ENCODE data around the gene PSD4.

The PSD4 gene

GRCh38 chr2:113196839-113197238, 23.1 kb downstream of the PSD4 start:
- Histone ChIP-seq H3K9ac (ENCODE audit: low read depth, low read length) (no peak overlapping the region), H3K9me3 (ENCODE audit: control insufficient read depth, insufficient read depth, low read length) (no peaks in the 10 kb centered on the region), H3K4me1 (ENCODE audit: control insufficient read depth, insufficient read depth, low read length) (no peaks in the 10 kb centered on the region), H3K27me3 (ENCODE audit: control insufficient read depth, insufficient read depth, low read length) (peaks cover 10% of the 10 kb centered on the region), H3K4me3 (ENCODE audit: low read depth, low read length) (no peak overlapping the region), H3K27ac (ENCODE audit: low read depth, low read length) (no peak overlapping the region), H3K36me3 (ENCODE audit: control insufficient read depth, insufficient read depth, low read length) (no peaks in the 10 kb centered on the region)

GRCh38 chr2:113197347-113198047, 23.7 kb downstream of the PSD4 start:
- Histone ChIP-seq H3K4me1 (ENCODE audit: control insufficient read depth, insufficient read depth, low read length) (no peaks in the 10 kb centered on the region), H3K9me3 (ENCODE audit: control insufficient read depth, insufficient read depth, low read length) (no peaks in the 10 kb centered on the region), H3K4me3 (ENCODE audit: low read depth, low read length) (no peak overlapping the region), H3K9ac (ENCODE audit: low read depth, low read length) (no peak overlapping the region), H3K36me3 (ENCODE audit: control insufficient read depth, insufficient read depth, low read length) (no peaks in the 10 kb centered on the region), H3K27me3 (ENCODE audit: control insufficient read depth, insufficient read depth, low read length) (peaks cover 10% of the 10 kb centered on the region), H3K27ac (ENCODE audit: low read depth, low read length) (no peak overlapping the region)

- Histone ChIP-seq H3K4me1 (ENCODE audit: control insufficient read depth, insufficient read depth, low read length) (no peaks in the 10 kb centered on the region), H3K9me3 (ENCODE audit: control insufficient read depth, insufficient read depth, low read length) (no peaks in the 10 kb centered on the region), H3K9ac (ENCODE audit: low read depth, low read length) (no peak overlapping the region), H3K27ac (ENCODE audit: low read depth, low read length) (no peak overlapping the region), H3K4me3 (ENCODE audit: low read depth, low read length) (peak overlapping the region; percentile 87), H3K36me3 (ENCODE audit: control insufficient read depth, insufficient read depth, low read length) (no peaks in the 10 kb centered on the region), H3K27me3 (ENCODE audit: control insufficient read depth, insufficient read depth, low read length) (peaks cover 10% of the 10 kb centered on the region)
These were observed 24.4 kb downstream of the PSD4 start for GRCh38 chr2:113198048-113198789.

- Histone ChIP-seq H3K4me3 (ENCODE audit: low read depth, low read length) (peak overlapping the region; percentile 87), H3K27me3 (ENCODE audit: control insufficient read depth, insufficient read depth, low read length) (peaks cover 10% of the 10 kb centered on the region), H3K9me3 (ENCODE audit: control insufficient read depth, insufficient read depth, low read length) (no peaks in the 10 kb centered on the region), H3K9ac (ENCODE audit: low read depth, low read length) (peak overlapping the region; percentile 42; the same call in 1 of the 2 replicates), H3K27ac (ENCODE audit: low read depth, low read length) (peak overlapping the region; percentile 28), H3K36me3 (ENCODE audit: control insufficient read depth, insufficient read depth, low read length) (no peaks in the 10 kb centered on the region), H3K4me1 (ENCODE audit: control insufficient read depth, insufficient read depth, low read length) (peaks cover under 1% of the 10 kb centered on the region; the same call in 1 of the 2 replicates)
These were observed 25.2 kb downstream of the PSD4 start for GRCh38 chr2:113198790-113199612.

- Histone ChIP-seq H3K9ac (ENCODE audit: low read depth, low read length) (no peak overlapping the region), H3K9me3 (ENCODE audit: control insufficient read depth, insufficient read depth, low read length) (no peaks in the 10 kb centered on the region), H3K27me3 (ENCODE audit: control insufficient read depth, insufficient read depth, low read length) (peaks cover 10% of the 10 kb centered on the region), H3K27ac (ENCODE audit: low read depth, low read length) (no peak overlapping the region), H3K4me3 (ENCODE audit: low read depth, low read length) (no peak overlapping the region), H3K36me3 (ENCODE audit: control insufficient read depth, insufficient read depth, low read length) (no peaks in the 10 kb centered on the region), H3K4me1 (ENCODE audit: control insufficient read depth, insufficient read depth, low read length) (peaks cover 3% of the 10 kb centered on the region; the same call in 1 of the 2 replicates)
These were observed 26.5 kb downstream of the PSD4 start for GRCh38 chr2:113200236-113200635.

- H3K4me1 ChIP-seq (ENCODE audit: control insufficient read depth, insufficient read depth, low read length): peaks cover 3% of the 10 kb centered on the region; the same call in 1 of the 2 replicates
- H3K27me3 ChIP-seq (ENCODE audit: control insufficient read depth, insufficient read depth, low read length): peaks cover 10% of the 10 kb centered on the region
- no peak overlapping the region for H3K4me3 ChIP-seq (ENCODE audit: low read depth, low read length)
- H3K9ac ChIP-seq (ENCODE audit: low read depth, low read length): no peak overlapping the region
- no peaks in the 10 kb centered on the region for H3K9me3 ChIP-seq (ENCODE audit: control insufficient read depth, insufficient read depth, low read length)
- no peak overlapping the region for H3K27ac ChIP-seq (ENCODE audit: low read depth, low read length)
- H3K36me3 ChIP-seq (ENCODE audit: control insufficient read depth, insufficient read depth, low read length): no peaks in the 10 kb centered on the region
These were observed 27.1 kb downstream of the PSD4 start for GRCh38 chr2:113200736-113201490.

GRCh38 chr2:113201496-113202304, 27.9 kb downstream of the PSD4 start:
- peaks cover 3% of the 10 kb centered on the region; the same call in 1 of the 2 replicates for H3K4me1 ChIP-seq (ENCODE audit: control insufficient read depth, insufficient read depth, low read length)
- no peak overlapping the region for H3K9ac ChIP-seq (ENCODE audit: low read depth, low read length)
- peaks cover 10% of the 10 kb centered on the region for H3K27me3 ChIP-seq (ENCODE audit: control insufficient read depth, insufficient read depth, low read length)
- H3K27ac ChIP-seq (ENCODE audit: low read depth, low read length): no peak overlapping the region
- no peaks in the 10 kb centered on the region for H3K9me3 ChIP-seq (ENCODE audit: control insufficient read depth, insufficient read depth, low read length)
- no peaks in the 10 kb centered on the region for H3K36me3 ChIP-seq (ENCODE audit: control insufficient read depth, insufficient read depth, low read length)
- no peak overlapping the region for H3K4me3 ChIP-seq (ENCODE audit: low read depth, low read length)

GRCh38 chr2:113202305-113203216, 28.8 kb downstream of the PSD4 start:
- Histone ChIP-seq H3K27me3 (ENCODE audit: control insufficient read depth, insufficient read depth, low read length) (peaks cover 8% of the 10 kb centered on the region), H3K36me3 (ENCODE audit: control insufficient read depth, insufficient read depth, low read length) (no peaks in the 10 kb centered on the region), H3K9ac (ENCODE audit: low read depth, low read length) (no peak overlapping the region), H3K4me1 (ENCODE audit: control insufficient read depth, insufficient read depth, low read length) (peaks cover 3% of the 10 kb centered on the region; the same call in 1 of the 2 replicates), H3K4me3 (ENCODE audit: low read depth, low read length) (no peak overlapping the region), H3K27ac (ENCODE audit: low read depth, low read length) (no peak overlapping the region), H3K9me3 (ENCODE audit: control insufficient read depth, insufficient read depth, low read length) (no peaks in the 10 kb centered on the region)

- Histone ChIP-seq H3K9me3 (ENCODE audit: control insufficient read depth, insufficient read depth, low read length) (no peaks in the 10 kb centered on the region), H3K4me3 (ENCODE audit: low read depth, low read length) (no peak overlapping the region), H3K27me3 (ENCODE audit: control insufficient read depth, insufficient read depth, low read length) (peaks cover 2% of the 10 kb centered on the region), H3K27ac (ENCODE audit: low read depth, low read length) (no peak overlapping the region), H3K36me3 (ENCODE audit: control insufficient read depth, insufficient read depth, low read length) (no peaks in the 10 kb centered on the region), H3K4me1 (ENCODE audit: control insufficient read depth, insufficient read depth, low read length) (peaks cover 3% of the 10 kb centered on the region; the same call in 1 of the 2 replicates), H3K9ac (ENCODE audit: low read depth, low read length) (no peak overlapping the region)
These were observed 29.4 kb downstream of the PSD4 start for GRCh38 chr2:113203217-113203530.

Measured in HUES48 (cell line).